SHP77 (cell line): Measurements from ENCODE around the gene NARS2.
"Not testable (repeated sequence)": the region's sequence is repeated elsewhere in the genome, so short reads cannot be mapped to it uniquely, and the experiment has no call there.

Source experiments
- DNase-seq, 2 experiments: peaks; one replicate each; lab custom pipeline; 2025; lab: John Stamatoyannopoulos, UW

The NARS2 gene, protein sequence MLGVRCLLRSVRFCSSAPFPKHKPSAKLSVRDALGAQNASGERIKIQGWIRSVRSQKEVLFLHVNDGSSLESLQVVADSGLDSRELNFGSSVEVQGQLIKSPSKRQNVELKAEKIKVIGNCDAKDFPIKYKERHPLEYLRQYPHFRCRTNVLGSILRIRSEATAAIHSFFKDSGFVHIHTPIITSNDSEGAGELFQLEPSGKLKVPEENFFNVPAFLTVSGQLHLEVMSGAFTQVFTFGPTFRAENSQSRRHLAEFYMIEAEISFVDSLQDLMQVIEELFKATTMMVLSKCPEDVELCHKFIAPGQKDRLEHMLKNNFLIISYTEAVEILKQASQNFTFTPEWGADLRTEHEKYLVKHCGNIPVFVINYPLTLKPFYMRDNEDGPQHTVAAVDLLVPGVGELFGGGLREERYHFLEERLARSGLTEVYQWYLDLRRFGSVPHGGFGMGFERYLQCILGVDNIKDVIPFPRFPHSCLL

DNA sequence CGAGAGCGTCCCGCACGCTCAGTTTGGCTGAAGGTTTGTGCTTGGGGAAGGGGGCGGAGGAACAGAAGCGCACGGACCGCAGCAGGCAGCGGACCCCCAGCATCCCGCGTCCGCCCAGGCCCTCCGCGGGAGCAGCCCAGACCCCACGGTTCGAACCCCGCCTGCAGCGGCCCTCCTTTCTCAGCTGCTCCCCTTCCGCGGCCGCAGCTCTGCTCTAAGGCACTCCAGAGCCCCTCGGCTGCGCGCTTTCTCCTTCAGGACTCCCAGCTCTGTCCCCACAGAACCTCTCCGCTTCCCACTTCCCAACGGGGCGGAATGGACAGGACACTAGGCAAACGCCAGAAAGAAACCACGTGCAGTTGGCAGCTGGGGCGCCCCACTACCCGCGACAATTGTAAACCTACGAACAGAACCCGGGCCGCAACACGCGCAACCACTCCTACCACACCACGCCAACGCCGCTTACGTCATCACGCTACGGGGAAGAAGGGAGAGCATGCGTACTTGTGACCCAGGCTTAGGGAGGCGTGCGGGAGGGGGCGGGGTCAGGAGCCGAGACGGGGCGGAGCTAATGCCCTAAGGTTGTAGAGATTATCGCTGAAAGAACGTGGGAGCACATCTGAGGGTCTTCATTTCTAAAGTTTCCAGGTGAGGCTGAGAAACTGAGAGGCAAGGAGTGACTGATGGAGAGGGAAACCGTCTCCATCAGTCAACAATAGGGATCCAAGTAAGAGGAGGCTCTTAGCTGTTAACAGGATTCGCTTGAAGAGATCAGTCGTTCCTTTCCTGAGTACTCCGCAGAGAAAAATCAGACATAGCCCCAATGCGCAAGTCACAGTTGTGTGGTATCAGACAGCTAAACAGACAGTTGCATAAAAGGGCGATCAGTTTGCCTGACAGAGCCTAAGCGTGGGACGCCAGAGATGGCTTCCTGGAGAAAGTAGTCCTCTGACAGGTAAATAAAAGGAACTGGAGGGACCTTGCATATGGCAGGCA, at the start of gene NARS2:
Gene NARS2 (minus strand): TSS at position 479 of the 996 bp plus-strand sequence. CDS start 376 bp downstream, at position 103.
- DNase-seq: peak; percentile 98

DNA sequence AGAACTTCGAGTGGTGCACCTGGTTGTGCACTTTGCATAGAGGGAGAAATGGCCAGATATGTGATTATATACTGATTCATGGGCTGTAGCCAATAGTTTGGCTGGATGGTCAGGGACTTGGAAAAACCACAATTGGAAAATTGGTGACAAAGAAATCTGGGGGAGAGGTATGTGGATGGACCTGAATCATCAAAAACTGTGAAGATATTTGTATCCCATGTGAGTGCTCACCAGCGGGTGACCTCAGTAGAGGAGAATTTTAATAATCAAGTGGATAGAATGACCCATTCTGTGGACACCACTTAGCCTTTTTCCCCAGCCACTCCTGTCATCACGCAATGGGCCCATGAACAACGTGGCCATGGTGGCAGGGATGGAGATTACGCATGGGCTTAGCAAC, 48.0 kb upstream of the NARS2 start:
- DNase-seq: no peak

DNA sequence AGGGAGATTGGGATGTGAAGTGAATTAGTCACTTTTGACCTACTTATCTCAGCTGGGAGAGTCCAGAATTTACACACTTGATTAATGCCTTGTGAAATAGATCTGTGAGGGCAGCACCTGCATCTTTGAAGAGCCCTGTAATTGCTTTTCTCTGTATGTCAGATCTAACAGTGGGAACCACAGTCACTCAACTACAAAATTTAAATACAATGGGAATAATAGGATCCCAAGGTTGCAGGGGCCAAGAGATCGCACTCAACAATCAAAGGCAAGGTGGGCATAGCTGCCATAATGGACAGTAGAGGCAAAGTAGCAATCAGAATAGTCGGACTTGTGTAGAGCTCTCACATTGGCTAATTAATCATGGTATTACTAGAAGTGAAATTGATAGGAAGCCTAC, 45.5 kb upstream of the NARS2 start:
- DNase-seq: no peak

DNA sequence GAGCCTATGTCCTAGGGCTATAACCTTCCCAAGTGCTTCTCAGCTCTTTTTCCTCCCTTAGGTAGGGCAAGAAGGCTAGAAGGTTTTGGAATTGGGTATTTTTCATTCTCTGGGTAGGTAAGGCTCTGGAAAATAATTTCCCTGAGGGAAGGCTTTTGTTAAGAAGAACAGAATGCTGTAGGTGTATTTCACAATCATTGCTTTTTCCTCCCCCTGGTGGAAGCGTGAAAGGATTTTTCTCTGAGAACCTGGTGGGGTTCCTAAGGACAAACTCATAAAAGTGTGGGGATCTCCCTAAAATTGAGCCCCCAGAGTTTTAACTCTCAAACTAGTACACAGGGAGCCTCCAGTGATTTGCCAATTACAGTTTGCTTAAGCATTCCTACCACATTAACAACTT, 41.1 kb upstream of the NARS2 start:
- DNase-seq: no peak

DNA sequence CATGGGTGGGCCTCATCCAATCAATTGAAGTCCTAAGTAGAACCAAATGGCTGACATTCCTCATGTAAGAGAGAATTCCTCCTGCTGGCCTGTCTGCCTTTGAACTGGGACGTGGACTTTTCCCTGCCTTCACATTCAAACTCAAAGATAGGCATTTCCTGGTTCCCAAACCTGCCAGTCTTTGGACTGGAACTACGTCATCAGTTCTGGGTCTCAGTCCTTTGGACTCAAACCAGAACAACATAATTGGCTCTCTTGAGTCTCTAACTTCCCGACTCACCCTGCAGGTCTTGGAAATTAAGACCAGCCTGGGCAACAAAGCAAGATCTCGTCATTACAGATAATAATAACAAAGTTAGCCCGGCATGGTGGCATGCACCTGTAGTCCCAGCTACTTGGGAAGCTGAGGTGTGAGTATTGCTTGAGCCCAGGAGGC, 38.7 kb upstream of the NARS2 start:
- DNase-seq: no peak

DNA sequence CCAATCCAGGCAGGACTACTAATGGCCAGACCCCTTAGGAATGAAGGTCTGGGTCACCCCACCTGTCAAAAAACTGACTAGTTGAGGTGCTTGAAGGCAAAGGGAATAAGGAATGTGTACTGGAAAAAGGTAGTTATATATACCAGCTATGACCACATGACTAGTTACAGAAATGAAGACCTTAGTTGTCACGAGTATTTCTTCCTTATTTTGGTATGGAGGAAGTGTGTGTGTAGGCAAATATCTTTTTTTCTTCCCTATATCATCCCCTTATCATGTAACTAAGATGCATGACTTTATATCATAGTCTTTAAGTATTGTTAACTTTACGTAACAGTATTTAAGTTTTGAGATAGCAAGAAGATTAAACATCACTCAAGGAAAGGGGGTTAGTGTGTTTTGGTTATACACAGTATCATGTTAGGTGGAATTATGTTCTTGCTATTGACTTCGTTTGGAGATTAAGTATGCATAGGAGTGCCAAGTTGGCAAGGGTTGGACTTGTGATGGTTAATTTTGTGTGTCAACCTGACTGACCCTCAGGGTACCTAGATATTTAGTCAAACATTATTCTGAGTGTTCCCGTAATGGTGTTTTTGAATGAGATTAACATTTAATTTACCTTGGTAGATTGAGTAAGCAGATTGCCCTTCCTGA, 38.2 kb upstream of the NARS2 start:
- DNase-seq: no peak

DNA sequence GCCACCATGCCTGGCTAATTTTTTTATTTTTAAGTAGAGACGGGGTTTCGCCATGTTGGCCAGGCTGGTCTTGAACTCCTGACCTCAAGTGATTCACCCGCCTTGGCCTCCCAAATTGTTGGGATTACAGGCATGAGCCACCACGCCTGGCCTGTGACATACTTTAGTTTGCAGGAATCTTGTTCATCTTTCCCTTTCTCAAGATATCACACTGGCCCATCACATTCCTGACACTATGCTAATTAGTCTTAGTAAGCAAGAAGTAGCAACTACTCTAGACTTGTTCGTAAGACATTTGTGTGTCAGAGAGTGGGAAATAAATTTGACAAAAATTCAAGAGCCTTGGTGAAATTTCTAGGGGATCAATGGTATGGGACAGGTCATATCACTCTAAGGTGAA, 34.7 kb upstream of the NARS2 start:
- DNase-seq: not testable (repeated sequence)

DNA sequence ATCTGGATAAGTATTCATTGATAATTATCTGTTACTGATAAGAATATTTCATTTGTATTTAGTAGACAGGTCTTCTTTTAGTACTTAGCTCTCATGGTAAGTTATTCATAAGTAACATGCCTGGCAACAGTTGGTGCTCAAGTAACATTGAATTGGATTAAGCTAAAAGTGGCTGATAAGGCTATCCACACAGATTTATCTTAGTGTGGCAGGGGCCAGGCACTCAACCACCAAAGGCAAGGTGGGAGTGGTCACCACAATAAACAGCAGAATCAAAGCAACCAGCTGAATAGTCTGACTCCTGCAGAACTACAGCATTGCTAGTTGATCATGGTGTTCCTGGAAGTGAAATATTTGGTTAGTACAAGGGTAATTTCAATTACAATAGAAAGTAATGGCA, 33.0 kb upstream of the NARS2 start:
- no peak for DNase-seq

DNA sequence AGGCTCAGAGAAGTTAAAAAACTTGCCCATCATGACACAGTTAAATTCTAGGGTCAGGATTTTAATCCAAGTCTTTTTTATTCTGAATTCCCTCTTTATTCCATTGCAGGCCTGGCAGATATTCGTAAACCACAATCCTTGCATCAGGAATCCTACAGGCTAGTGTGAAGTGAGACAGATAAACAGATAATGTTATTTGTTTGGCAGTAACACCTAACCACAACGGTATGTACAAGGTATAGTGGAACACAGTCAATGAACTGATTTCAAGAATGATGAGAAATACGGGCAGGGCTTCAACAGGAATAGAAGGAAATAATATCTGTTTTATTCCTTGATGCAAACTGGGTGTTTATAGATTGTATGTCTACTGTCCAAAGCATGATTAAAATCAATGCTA, 32.0 kb upstream of the NARS2 start:
- no peak for DNase-seq

DNA sequence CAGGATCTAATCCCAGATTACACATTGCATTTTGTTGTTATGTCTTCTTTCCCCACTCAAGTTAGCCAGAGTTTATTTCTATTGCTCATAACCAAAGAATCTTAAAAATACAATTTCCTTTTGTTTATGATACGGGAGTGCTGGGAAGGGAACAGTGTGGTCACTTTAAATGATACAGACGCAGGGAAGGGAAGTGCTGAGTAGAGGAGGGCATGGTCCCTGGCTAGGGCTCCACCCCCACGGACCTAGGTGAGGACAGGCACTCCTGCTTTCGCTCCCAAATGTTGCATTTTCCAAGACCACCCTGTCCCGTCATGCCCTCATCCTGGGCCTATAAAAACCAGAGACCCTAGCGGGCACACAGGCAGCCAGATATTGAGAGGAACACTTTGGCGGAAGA, 30.6 kb upstream of the NARS2 start:
- DNase-seq: no peak

DNA sequence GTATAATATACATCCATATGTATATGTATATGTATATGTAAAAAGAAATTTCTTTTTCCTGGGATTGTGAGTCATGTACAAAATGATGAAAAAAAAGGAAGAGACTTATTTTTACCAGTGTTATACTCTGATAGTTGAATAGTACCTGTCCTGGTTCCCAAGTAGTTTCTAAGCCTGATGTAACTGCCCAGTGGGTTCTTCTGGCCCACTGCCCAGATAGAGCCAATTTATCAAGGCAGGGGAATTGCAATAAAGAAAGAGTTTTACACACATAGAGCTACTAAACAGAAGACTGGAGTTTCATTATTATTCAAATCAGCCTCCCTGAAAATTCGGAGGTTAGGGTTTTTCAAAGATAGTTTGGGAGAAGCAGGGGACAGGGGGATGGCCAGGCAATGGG, 29.1 kb upstream of the NARS2 start:
- DNase-seq: no peak

DNA sequence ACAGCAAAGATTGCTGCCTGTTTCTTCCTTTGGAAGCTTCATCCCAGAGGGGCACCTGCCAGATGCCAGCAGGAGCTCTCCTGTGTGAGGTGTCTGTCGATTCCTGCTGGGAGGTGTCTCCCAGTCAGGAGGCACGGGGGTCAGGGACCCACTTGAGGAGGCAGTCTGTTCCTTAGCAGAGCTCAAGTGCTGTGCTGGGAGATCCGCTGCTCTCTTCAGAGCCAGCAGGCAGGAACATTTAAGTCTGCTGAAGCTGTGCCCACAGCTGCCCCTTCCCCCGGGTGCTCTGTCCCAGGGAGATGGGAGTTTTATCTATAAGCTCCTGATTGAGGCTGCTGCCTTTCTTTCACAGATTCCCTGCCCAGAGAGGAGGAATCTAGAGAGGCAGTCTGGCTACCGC, 28.1 kb upstream of the NARS2 start:
- not testable (repeated sequence) for DNase-seq

DNA sequence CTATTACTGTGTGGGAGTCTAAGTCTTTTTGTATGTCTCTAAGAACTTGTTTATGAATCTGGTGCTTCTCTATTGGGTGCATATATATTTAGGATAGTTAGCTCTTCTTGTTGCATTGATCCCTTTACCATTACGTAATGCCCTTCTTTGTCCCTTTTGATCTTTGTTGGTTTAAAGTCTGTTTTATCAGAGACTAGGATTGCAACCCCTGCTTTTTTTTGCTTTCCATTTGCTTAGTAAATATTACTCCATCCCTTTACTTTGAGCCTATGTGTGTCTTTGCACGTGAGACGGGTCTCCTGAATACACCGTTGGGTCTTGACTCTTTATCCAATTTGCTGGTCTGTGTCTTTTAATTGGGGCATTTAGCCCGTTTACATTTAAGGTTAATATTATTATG, 26.4 kb upstream of the NARS2 start:
- DNase-seq: not testable (repeated sequence)

DNA sequence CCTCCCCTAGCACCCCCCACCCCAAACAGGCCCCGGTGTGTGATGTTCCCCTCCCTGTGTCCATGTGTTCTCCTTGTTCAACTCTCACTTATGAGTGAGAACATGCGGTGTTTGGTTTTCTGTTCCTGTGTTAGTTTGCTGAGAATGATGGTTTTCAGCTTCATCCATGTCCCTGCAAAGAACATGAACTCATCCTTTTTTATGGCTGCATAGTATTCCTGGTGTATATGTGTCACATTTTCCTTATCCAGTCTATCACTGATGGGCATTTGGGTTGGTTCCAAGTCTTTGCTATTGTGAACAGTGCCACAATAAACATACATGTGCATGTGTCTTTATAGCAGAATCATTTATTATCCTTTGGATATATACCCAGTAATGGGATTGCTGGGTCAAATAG, 22.9 kb upstream of the NARS2 start:
- DNase-seq: not testable (repeated sequence)

DNA sequence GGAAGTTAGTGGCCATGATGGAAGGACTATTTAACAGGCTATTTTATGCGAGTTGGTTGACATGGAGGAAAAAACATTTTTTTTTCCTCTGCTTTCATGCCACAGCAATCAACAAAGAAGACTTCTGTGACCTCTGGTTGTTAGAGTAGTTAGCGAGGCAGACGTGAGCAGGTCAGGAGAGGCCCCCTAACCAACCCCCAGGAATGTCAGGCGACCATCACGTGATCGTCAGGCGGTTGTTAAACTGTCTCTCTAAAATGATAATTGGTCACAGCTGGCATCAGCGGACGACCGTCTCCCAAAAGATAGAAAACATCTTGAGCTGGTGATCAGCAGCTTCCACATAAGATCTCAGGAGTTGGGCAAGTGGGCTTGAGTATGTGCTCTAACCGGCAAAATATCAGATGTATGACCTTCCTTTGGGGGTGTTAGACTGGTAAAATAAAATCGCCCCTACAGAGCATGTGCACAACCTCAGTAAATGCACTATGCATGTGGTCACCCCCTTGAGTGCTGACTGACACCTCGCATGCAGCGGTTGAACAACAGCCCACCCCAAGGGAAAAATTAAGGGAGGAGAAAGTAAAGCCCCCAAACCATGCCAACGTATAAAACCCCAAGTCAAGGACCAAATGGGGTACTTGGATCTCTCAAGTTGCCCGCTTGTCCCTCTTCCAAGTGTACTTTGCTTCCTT, 20.9 kb upstream of the NARS2 start:
- no peak for DNase-seq

DNA sequence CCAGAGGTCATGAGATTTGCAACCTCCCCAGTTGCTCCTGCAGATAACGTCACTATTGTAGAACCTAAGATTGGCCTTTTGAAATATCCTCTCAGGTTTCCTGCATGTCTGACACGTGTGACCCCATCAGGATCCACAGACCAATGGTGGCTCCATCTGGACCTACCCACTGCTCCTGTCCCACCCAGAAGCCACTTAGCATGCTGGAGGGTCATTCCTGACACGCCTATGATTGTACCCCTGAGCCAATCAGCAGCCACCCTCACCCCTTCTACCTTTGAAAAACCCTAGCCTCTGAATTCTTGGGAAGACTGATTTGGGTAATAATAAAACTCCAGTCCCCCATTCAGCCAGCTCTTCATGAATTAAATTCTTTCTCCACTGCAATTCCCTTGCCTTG, 20.1 kb upstream of the NARS2 start:
- DNase-seq: no peak

DNA sequence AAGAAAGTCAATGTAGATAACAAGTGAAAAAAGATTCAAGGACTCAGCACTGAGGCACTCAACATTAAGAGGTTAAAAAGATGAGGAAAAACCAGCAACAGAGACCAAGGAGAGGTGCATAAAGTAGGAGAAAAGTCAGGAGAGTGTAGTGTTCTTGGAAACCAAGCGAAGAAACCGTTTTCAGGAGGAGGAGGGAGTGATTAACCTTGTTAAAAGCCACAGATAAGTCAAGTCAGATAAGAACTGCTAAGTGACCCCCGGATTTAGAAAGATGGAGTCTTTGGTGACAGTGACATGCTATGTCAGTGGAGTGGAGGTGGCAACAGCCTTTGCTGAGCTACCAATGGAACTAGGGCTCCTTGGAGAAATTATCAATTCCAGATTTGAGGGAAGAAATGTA, 13.9 kb upstream of the NARS2 start:
- DNase-seq: no peak

DNA sequence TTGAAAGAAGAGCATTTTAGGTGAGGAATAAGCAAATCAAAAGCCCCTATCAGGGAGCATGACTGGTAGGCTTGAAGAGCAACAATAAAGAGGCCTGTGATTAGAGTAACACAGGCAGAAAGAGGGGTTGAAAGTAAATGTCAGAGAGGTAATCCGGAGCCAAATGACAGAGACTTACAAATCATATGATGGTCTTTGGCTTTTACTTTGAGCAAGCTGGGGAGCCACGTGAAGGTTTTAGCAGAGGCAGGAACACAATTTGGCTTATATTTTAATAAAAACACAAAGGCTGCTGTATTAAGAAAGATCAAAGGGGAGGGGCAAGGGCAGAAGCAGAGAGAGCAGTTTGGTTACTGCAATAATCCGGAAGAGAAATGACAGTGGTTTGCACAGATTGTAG, 12.8 kb upstream of the NARS2 start:
- DNase-seq: no peak

DNA sequence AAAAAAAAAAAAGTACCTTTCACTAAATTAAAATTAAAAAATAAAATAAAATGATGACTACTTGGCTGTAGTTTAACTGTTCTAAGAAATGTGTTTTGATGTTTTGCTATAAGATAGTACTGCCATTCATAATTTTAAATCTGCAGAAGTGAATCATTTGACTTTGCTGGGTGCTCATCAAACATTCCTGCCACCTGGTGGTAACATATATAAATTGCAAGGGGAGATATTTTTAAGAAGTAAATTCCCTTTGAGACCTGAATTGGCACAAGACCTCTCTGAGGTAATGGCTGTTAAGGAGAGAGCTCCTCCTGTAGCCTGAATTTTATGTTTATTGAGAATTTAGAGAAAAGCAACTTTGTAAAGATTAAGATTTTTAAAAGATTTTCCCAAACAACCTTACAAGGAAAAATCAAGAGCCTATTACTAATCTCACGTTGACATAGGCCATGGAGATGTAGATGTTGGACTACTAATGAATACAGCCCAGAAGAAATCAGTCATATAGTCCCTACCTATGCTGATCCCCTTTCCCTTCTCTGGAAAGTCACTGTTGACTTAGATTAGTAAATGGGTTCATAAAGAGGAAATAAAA, 11.9 kb upstream of the NARS2 start:
- DNase-seq: peak; percentile 8 to 18

DNA sequence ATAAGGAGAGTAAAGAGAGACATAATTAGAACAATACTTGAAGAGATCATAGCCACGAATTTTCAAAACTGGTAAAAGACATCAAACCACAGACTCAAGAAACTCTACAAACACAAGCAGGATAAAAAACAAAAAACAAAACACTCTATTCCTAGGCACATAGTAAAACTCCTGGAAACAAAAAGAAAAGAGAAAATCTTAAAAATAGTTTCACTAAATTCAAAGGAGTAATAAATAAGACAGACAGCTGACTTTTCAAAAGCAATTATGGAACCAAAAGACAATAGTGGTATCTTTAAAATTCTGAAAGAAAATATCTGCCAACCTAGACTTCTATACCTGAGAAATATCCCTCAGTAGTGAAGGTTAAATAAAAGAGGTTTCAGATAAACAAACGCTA, 9.2 kb upstream of the NARS2 start:
- DNase-seq: no peak

DNA sequence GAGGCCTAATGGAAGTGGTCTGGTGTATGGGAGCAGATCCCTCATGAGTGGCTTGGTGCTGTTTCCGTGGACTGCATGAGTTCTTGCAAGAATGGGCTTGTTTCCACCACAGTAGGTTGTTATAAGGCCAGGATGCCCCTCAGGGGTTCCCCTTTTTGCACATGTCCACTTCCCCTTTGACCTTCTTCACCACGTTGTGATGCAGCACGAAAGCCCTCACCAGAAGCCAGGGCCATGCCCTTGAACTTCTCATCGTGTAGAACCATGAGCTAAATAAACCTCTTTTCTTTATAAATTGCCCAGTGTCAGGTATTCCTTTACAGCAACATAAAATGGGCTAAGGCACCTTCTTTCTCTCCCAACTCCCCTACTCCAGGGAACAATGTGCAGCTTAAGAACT, 2.8 kb upstream of the NARS2 start:
- no peak for DNase-seq
